ENCODE data around the gene DDX24. TPM values are rescaled to one million over a fixed set of nuclear protein-coding genes. Genes with fewer than 3 reads are reported as not detected.

DDX24 gene
- total RNA-seq, 2 experiments from 2014 or later: 81.5 to 172 TPM

- no peak overlapping the region for H3K27ac ChIP-seq (ENCODE audit: low read depth, low read length, poor library complexity, severe bottlenecking)
- intact Hi-C loops (cut with micrococcal nuclease; ENCODE audit: unreplicated experiment): no loop called here
- peaks cover 8% of the 10 kb centered on the region; the same call in 1 of the 2 replicates for H3K36me3 ChIP-seq (ENCODE audit: insufficient read depth, low read length)
- H3K4me1 ChIP-seq (ENCODE audit: insufficient read depth, low read length, poor library complexity, severe bottlenecking): no peaks in the 10 kb centered on the region
- POLR2A ChIA-PET: no interaction called here
- H2AFZ ChIP-seq (ENCODE audit: low read length): no peak overlapping the region
- no peak for TF ChIP-seq CTCF (conservative IDR thresholded peaks at IDR 0.05; ENCODE audit: low read length)
- TF ChIP-seq EZH2phosphoT487 (IDR thresholded peaks at IDR 0.05; ENCODE audit: borderline replicate concordance, low read depth, low read length): no peak
- no peaks in the 10 kb centered on the region for H3K9me2 ChIP-seq (ENCODE audit: insufficient read depth, low read length)
- H4K20me1 ChIP-seq (ENCODE audit: insufficient read depth, low read length): no peaks in the 10 kb centered on the region
- CTCF ChIA-PET (ENCODE audit: unreplicated experiment): no interaction called here
- H3K4me3 ChIP-seq (ENCODE audit: low read depth, low read length, poor library complexity, severe bottlenecking): no peak overlapping the region
- BruUV-seq (replicated peaks): no TSS peak
- DNase-seq (ENCODE audit: low spot score): no peak
- no peaks in the 10 kb centered on the region for H3K79me2 ChIP-seq (ENCODE audit: insufficient read depth, low read depth, low read length)
- H3K4me2 ChIP-seq (ENCODE audit: low read length): no peak overlapping the region
- no peaks in the 10 kb centered on the region for H3K9me3 ChIP-seq (ENCODE audit: low read length)
Observed at GRCh38 chr14:94042433-94043091, 38.4 kb downstream of the DDX24 start.

GRCh38 chr14:94041551-94042346, 39.3 kb downstream of the DDX24 start:
- Histone ChIP-seq H3K4me2 (ENCODE audit: low read length) (no peak overlapping the region), H3K79me2 (ENCODE audit: insufficient read depth, low read depth, low read length) (no peaks in the 10 kb centered on the region), H2AFZ (ENCODE audit: low read length) (no peak overlapping the region), H3K9me3 (ENCODE audit: low read length) (no peaks in the 10 kb centered on the region), H3K27ac (ENCODE audit: low read depth, low read length, poor library complexity, severe bottlenecking) (no peak overlapping the region), H3K4me3 (ENCODE audit: low read depth, low read length, poor library complexity, severe bottlenecking) (no peak overlapping the region), H3K36me3 (ENCODE audit: insufficient read depth, low read length) (no peaks in the 10 kb centered on the region; the same call in 1 of the 2 replicates), H4K20me1 (ENCODE audit: insufficient read depth, low read length) (no peaks in the 10 kb centered on the region), H3K4me1 (ENCODE audit: insufficient read depth, low read length, poor library complexity, severe bottlenecking) (no peaks in the 10 kb centered on the region), H3K9me2 (ENCODE audit: insufficient read depth, low read length) (no peaks in the 10 kb centered on the region)
- intact Hi-C loops (cut with micrococcal nuclease; ENCODE audit: unreplicated experiment): no loop called here
- no peak for DNase-seq (ENCODE audit: low spot score)
- TF ChIP-seq EZH2phosphoT487 (IDR thresholded peaks at IDR 0.05; ENCODE audit: borderline replicate concordance, low read depth, low read length): no peak
- no peak for TF ChIP-seq CTCF (conservative IDR thresholded peaks at IDR 0.05; ENCODE audit: low read length)
- ChIA-PET CTCF (ENCODE audit: unreplicated experiment) (no interaction called here), POLR2A (no interaction called here)
- no TSS peak for BruUV-seq (replicated peaks)

- no TSS peak for BruUV-seq (replicated peaks)
- H3K4me1 ChIP-seq (ENCODE audit: insufficient read depth, low read length, poor library complexity, severe bottlenecking): no peaks in the 10 kb centered on the region
- CTCF ChIA-PET (ENCODE audit: unreplicated experiment): no interaction called here
- no peaks in the 10 kb centered on the region for H3K79me2 ChIP-seq (ENCODE audit: insufficient read depth, low read depth, low read length)
- H4K20me1 ChIP-seq (ENCODE audit: insufficient read depth, low read length): no peaks in the 10 kb centered on the region
- no peak for TF ChIP-seq EZH2phosphoT487 (IDR thresholded peaks at IDR 0.05; ENCODE audit: borderline replicate concordance, low read depth, low read length)
- intact Hi-C loops (cut with micrococcal nuclease; ENCODE audit: unreplicated experiment): no loop called here
- H3K36me3 ChIP-seq (ENCODE audit: insufficient read depth, low read length): no peaks in the 10 kb centered on the region; the same call in 1 of the 2 replicates
- H2AFZ ChIP-seq (ENCODE audit: low read length): no peak overlapping the region
- no peak for DNase-seq (ENCODE audit: low spot score)
- H3K4me2 ChIP-seq (ENCODE audit: low read length): no peak overlapping the region
- POLR2A ChIA-PET: no interaction called here
- no peak overlapping the region for H3K27ac ChIP-seq (ENCODE audit: low read depth, low read length, poor library complexity, severe bottlenecking)
- H3K9me2 ChIP-seq (ENCODE audit: insufficient read depth, low read length): no peaks in the 10 kb centered on the region
- no peaks in the 10 kb centered on the region for H3K9me3 ChIP-seq (ENCODE audit: low read length)
- no peak overlapping the region for H3K4me3 ChIP-seq (ENCODE audit: low read depth, low read length, poor library complexity, severe bottlenecking)
Observed at GRCh38 chr14:94040796-94041195, 40.2 kb downstream of the DDX24 start.

Measured in OCI-LY7 (cell line).